ENCODE data around the gene HDHD2. TPM values are rescaled to one million over a fixed set of nuclear protein-coding genes. Genes with fewer than 3 reads are reported as not detected.
"Not testable (repeated sequence)": the region's sequence is repeated elsewhere in the genome, so short reads cannot be mapped to it uniquely, and the experiment has no call there.

Gene HDHD2
- 10 to 100 TPM; 14.2 to 34.3 (median 21.5) TPM for total RNA-seq

GRCh38 chr18:47150029-47150823 lies at the start of gene HDHD2:
Gene HDHD2, minus strand, starts transcription at chr18:47150500. Its CDS starts 14,061 bp downstream, at chr18:47136439.
- DNase-seq (ENCODE audit: low spot score in 2 of 2), result peak; percentile 87 to 92
- no peaks in the 10 kb centered on the region for H3K9me3 ChIP-seq
- no peaks in the 10 kb centered on the region for H3K27me3 ChIP-seq
- peak within 1 kb of the TSS; percentile 89 for H3K27ac ChIP-seq
- WGBS, result 0% methylated on average over 27 of the region's 70 CpGs
- H3K4me1 ChIP-seq, result peaks cover 22% of the 10 kb centered on the region
- H3K36me3 ChIP-seq, result peaks cover 24% of the 10 kb centered on the region
- H3K4me3 ChIP-seq, result peak within 1 kb of the TSS; percentile 67
- TF ChIP-seq POLR2AphosphoS5 (IDR thresholded peaks at IDR 0.05) (peak in 1 of 3 donors; percentile 89), CTCF (IDR thresholded peaks at IDR 0.05) (no peak), POLR2A (IDR thresholded peaks at IDR 0.05) (peak; percentile 26 to 68), EP300 (IDR thresholded peaks at IDR 0.05) (no peak)

- DNase-seq (ENCODE audit: low spot score in 2 of 2); H3K27me3 ChIP-seq; H3K27ac ChIP-seq; H3K36me3 ChIP-seq; H3K9me3 ChIP-seq; H3K4me3 ChIP-seq; H3K4me1 ChIP-seq: not testable (repeated sequence)
- 87% methylated on average over 3 of the region's 3 CpGs for WGBS
Measured at GRCh38 chr18:47195961-47196360, 45.7 kb upstream of the HDHD2 start.

- no peaks in the 10 kb centered on the region for H3K9me3 ChIP-seq
- H3K4me3 ChIP-seq, result no peak overlapping the region
- no peak overlapping the region for H3K27ac ChIP-seq
- peaks cover 13% of the 10 kb centered on the region for H3K27me3 ChIP-seq
- DNase-seq (ENCODE audit: low spot score in 2 of 2), result no peak
- TF ChIP-seq EP300 (IDR thresholded peaks at IDR 0.05), result no peak
- no peak for TF ChIP-seq POLR2AphosphoS5 (IDR thresholded peaks at IDR 0.05)
- no peak for TF ChIP-seq CTCF (IDR thresholded peaks at IDR 0.05)
- TF ChIP-seq POLR2A (IDR thresholded peaks at IDR 0.05), result no peak
- H3K4me1 ChIP-seq, result no peaks in the 10 kb centered on the region
- H3K36me3 ChIP-seq, result no peaks in the 10 kb centered on the region
- WGBS, result 91% methylated on average over 2 of the region's 2 CpGs
Measured at GRCh38 chr18:47191961-47192360, 41.7 kb upstream of the HDHD2 start.

- Histone ChIP-seq H3K4me3 (no peak overlapping the region), H3K4me1 (no peaks in the 10 kb centered on the region), H3K9me3 (no peaks in the 10 kb centered on the region), H3K36me3 (no peaks in the 10 kb centered on the region), H3K27ac (no peak overlapping the region), H3K27me3 (peaks cover 10% of the 10 kb centered on the region)
- TF ChIP-seq POLR2AphosphoS5 (IDR thresholded peaks at IDR 0.05) (no peak), CTCF (IDR thresholded peaks at IDR 0.05) (no peak), POLR2A (IDR thresholded peaks at IDR 0.05) (no peak), EP300 (IDR thresholded peaks at IDR 0.05) (no peak)
- DNase-seq (ENCODE audit: low spot score in 2 of 2), result no peak
- 89% methylated on average over 7 of the region's 7 CpGs for WGBS
Measured at GRCh38 chr18:47187721-47188120, 37.4 kb upstream of the HDHD2 start.

- no peaks in the 10 kb centered on the region for H3K4me1 ChIP-seq
- H3K36me3 ChIP-seq, result no peaks in the 10 kb centered on the region
- H3K4me3 ChIP-seq, result no peak overlapping the region
- peaks cover 10% of the 10 kb centered on the region for H3K27me3 ChIP-seq
- 81% methylated on average over 5 of the region's 5 CpGs for WGBS
- TF ChIP-seq POLR2A (IDR thresholded peaks at IDR 0.05) (no peak), EP300 (IDR thresholded peaks at IDR 0.05) (no peak), CTCF (IDR thresholded peaks at IDR 0.05) (no peak), POLR2AphosphoS5 (IDR thresholded peaks at IDR 0.05) (no peak)
- DNase-seq (ENCODE audit: low spot score in 2 of 2), result no peak
- H3K9me3 ChIP-seq, result no peaks in the 10 kb centered on the region
- H3K27ac ChIP-seq, result no peak overlapping the region
Measured at GRCh38 chr18:47184419-47185050, 34.2 kb upstream of the HDHD2 start.

- not testable (repeated sequence) for H3K27me3 ChIP-seq; H3K4me3 ChIP-seq; H3K4me1 ChIP-seq; H3K36me3 ChIP-seq; H3K27ac ChIP-seq; DNase-seq (ENCODE audit: low spot score in 2 of 2); H3K9me3 ChIP-seq
- WGBS, result 62% methylated on average over 5 of the region's 5 CpGs
Measured at GRCh38 chr18:47182156-47182555, 31.9 kb upstream of the HDHD2 start.

All from suprapubic skin (tissue), 4 donors.